KG1 (cell line): ENCODE results near the gene NBDY.
"Not testable (repeated sequence)": the region's sequence is repeated elsewhere in the genome, so short reads cannot be mapped to it uniquely, and the experiment has no call there.

ENCODE experiments used
- DNase-seq: peaks from one replicate; lab custom pipeline; 2025; lab: John Stamatoyannopoulos, UW

The NBDY gene

DNA sequence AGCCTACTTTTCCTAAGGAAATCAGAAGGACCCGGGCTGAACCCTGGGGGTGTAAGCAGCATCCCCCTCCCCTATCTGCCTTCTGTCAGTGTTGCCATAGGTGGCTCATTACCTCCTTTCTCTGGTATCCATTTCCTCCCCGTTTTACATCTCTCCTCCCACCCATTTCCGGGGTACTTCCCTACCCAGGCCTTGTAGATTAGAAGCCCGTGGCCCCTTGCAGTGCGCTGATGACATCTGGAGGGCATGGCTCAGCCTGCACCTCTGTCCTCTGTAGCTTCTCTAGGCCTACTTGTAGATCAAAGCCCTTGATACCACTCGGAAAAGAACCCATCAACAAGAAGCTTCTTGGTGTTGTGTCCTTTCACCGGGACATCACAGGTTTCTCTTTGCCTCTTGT is 71.8 kb downstream of the NBDY start:
- DNase-seq, result no peak

DNA sequence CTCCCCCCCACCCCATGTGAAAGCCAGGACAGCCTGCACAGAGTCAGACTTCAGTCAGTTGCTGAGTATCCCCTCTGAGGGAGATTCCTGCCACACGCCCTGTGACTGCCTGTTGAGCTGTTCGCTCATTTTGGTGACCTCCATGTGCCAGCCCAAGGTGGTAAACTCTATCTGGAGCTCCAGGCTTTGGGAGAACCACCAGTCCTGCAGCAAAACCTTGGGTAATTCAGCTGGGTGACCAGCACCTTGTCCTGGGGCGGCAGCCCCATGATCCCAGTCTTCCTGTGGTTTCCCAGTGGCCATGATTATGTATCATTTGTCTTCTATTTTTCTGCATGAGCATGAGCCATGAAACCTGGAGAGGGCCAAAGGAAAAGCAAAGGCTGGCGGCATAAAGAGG is 73.4 kb downstream of the NBDY start:
- no peak for DNase-seq

DNA sequence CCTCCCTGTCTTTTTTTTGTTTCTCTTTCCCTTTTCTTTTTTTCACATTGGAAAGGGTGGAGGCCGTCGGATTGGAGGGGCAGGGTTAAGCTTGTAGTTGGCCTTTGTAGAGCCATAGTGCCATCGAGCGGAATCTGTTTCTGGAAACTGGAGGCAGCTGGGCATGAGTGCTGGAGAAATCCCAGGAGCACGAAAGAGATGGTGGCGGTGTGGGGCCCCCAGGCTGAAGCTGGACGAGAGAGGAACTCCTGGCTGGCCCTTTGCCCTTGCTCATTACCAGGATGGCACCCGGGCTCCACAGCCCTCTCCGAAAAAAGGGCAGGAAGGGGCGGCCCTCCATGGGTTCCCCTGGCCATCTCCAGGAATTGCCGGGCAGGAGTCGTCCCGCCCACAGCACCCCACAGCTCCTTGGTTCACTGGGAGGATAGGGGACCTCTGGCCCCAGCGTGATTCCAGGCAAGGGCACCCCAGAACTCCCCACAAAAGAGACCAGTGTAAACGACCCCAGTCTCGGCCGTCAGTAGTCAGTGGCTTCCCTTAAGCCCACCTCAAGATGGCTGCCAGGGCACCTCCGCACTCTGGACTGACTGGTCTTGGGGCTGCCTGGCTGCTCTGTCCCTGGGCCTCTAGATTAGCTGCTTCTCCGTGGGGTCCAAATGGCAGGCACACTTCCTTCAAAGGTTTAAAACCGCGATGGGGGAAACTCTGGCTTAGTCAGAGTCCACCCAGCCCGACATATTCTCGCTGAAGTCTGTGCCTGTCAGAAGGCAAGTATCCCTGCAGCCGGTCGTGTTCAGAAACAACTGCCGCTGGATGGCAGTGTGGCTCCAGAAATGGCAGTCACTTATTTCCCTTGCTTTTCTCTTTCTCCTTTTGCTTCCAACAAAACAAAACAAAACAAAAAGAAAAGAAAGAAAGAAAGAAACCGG is 74.1 kb downstream of the NBDY start:
- DNase-seq, result no peak

DNA sequence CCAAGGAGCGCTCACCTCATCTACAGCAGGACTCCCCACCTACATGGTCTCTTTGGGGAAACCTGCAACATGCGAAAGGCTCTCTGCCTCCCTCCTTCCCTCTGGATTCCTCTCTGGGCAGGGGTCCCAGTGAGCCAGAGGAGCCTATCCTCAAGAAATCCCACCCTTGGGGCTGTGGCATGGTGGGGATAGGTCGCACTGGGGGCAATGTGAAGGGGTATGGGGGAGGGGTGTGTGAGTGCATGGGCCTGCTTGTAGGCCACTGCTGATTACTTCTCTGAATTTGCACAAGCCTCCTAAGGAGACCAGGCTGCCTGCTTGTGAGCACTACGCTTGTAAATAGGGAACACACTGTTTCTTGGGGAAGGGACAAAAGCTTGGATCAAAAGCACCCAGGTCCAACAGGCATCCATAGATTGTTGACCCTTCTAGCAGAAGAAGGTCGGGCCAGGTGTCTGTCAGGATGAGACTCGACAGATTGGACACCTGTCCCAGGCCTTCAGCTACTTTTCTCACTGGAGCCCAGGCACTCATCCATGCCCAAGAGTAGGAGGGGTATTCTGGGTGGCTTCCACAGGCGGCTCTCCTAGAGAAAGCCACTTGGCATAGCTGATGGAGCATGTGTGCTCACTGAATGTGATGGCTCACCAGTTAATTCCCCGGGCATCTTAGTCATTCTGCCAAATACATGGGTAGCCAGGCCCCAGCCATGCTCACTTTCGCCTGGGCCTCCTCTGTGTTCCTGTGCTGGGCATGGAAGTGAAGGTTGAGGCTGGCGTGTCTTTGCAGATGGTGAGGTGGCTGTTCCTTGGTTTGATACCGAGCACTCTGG is 75.0 kb downstream of the NBDY start:
- no peak for DNase-seq

DNA sequence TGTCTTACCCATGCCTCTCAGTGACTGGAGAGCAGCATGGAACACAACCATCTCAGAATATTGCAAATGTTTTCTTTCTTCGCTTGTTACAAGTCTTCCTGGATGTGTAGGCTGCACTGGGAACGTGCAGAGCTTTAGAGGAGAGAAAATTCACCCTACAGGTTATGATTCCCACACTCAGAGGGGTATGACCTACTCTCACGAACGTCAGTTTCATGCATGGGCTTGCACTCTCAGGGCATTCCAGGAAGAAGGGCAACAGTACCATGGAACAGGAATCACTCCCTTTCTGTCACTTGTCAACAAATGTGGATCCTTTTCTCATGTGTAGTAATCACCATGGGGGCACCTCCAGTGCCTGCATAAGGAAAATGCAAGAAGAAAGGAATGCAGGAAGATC is 75.8 kb downstream of the NBDY start:
- DNase-seq, result no peak

DNA sequence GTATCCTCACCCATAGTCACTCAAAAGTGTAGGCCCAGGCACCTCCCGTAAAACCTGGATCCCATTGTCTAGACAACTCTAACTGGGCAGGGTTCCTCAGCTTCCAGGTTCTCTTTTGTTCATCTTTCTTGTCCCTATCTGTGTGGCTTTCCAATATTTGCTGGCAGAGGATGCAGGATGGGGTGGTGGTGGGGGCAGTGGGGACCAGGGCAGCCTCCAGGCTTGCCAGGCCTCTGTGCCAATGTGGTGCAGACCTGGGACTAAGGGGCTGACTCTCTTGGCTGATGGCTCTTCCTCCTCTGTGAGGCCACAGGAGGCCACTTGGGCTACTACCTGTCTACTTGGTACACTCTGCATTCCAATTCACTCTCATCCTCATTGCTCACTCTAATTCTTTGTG is 76.4 kb downstream of the NBDY start:
- no peak for DNase-seq

DNA sequence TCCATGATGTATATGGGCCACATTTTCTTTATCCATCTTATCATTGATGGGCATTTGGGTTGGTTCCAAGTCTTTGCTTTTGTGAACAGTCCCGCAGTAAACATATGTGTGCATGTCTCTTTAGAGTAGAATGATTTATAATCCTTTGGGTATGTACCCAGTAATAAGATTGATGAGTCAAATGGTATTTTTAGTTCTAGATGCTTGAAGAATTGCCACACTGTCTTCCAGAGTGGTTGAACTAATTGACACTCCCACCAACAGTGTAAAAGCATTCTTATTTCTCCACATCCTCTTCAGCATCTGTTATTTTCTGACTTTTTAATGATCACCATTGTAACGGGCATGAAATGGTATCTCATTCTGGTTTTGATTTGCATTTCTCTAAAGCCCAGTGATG is 77.1 kb downstream of the NBDY start:
- not testable (repeated sequence) for DNase-seq

DNA sequence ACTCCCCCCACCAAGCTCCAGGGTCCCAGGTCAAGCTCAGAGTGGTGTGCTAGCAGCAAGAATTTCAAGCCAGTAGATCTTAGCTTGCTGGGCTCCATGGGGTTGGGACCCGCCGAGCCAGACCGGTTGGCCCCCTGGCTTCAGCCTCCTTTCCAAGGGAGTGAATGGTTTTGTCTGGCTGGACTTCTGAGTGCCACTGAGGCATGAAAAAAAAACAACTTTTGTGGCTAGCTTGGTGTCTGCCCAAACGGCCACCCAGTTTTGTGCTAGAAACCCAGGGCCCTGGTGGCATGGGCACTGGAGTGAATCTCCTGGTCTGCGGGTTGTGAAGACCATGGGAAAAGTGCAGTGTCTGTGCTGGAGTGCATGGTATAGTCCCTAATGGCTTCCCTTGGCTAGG is 82.6 kb downstream of the NBDY start:
- no peak for DNase-seq

DNA sequence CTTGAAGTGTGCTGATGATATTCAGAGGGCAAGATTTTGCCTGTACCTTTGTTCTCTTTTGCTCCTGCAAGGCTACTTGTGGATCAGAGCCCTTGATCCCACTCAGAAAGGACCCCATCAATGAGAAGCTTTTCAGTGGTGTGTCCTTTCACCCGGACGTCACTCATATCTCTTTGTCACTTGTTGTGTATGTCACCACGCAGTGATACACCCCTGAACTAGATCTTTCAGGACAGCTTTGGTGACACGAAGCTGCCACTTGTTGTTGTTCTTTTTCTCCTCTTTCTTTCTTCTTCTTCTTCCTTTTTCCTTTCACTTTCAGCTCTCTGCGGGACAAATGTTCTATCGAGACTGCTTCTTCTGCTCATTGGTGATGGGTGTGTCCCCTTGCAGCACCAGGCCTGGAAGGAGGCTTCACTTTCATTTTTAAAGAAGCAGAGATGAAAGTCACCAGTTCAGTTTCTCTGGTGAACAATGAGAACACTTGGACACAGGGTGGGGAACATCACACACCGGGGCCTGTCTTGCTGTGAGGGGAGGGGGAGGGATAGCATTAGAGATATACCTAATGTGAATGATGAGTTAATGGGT is 83.6 kb downstream of the NBDY start:
- DNase-seq, result no peak

DNA sequence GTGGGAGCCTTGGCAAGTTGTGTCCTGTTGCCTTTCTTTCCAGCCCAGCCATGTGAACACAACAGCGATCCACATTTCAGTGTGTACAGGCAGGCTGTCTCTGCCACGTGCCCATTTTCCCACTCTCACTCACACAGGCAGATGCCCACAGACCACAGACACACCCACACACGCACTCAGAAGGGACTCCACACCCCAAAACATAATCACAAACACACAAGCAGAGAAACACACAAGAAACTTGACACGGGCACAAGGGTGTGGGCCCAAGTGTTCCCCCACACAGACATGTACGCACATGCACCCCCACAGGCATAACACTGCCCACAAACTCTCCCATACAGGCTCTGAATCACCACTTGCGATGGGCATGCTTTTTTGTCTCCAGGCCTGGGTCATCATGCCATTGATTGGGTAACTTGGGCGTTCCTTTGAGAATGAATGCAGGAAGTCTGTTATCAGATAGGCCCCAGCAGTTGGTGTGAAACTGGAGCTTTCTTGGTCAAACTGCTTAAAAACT is 84.3 kb downstream of the NBDY start:
- DNase-seq, result no peak

DNA sequence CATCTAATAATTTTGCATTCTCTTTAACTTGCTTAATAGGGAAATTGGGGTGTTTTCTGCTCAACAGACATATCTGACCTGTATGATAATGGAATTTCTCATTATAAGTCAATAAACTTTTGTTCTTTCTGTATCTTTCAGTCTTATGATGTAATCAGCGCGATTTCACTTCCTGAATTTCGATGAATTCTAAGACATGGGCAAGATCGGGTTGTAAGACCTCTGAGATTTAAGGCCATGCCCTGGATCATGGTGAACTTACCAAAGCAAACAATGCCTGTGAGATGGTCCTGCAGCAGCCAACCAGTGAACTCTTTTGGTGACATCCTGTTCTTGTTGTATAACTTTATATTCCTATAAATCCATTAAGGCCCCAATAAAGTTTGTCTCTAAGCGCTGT is 88.1 kb downstream of the NBDY start:
- DNase-seq, result no peak

DNA sequence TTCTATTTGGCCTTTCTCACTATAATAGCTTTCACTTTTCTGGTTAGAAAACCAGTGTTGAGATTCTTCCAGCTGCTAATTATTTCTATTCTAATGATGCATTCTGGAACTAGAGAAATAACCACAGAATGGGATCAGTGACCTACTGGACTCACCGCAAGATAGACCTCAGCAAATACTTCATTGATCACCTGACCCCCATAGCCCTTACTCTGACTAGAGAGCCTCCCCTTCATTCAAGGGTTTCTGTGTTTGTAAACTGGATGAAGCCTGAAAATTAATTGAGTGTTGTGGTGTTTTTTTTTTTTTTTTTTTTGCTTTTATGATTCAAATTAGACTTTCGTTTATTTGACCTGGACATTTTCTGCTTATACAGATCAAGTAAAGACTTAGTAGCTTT is 97.0 kb downstream of the NBDY start:
- no peak for DNase-seq

DNA sequence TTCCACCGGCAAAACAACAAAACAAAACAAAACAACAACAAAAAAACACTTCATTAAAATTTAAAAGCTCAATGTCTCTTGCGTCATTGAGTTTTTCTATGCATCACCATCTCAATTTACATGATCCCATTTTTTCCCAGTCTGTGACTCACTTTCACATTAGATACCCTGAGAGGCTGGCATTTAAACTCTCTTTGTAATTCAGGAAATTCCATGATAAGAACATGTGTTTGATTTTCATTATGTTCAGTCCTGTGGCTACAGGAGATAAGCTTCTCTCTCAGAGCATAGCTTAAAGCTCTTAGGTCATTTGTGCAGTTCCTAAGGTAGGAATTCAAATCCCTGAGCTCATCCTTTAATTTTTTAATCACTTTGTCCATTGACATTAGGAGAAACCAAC is 104.6 kb downstream of the NBDY start:
- no peak for DNase-seq

DNA sequence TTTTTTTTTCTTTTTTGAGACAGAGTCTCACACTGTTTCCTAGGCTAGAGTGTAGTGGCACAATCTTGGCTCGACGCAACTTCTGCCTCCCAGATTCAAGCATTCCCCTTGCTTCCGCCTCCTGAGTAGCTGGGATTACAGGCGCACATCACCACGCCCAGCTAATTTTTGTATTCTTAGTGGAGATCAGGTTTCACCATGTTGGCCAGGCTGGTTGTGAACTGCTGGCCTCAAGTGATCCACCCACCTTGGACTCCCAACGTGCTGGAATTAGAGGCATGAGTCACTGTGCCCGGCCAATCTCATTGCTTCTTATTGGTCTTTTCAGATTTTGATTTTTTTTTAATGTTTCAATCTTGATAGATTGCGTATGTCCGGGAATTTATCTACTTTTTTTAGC is 124.4 kb downstream of the NBDY start:
- no peak for DNase-seq

DNA sequence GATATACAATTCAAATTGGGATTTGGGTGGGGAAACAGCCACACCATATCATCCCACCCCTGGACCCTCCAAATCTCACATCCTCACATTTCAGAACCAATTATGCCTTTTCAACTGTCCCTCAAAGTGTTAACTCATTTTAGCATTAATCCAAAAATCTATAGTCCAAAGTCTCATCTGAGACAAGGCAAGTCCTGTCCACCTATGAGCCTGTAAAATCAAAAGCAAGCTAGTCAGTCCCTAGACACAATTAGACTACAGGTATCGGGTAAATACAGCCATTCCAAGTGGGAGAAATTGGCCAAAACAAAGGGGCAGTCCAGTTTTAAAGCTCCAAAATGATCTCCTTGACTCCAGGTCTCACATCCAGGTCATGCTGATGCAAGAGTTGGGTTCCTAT is 128.0 kb downstream of the NBDY start:
- no peak for DNase-seq

DNA sequence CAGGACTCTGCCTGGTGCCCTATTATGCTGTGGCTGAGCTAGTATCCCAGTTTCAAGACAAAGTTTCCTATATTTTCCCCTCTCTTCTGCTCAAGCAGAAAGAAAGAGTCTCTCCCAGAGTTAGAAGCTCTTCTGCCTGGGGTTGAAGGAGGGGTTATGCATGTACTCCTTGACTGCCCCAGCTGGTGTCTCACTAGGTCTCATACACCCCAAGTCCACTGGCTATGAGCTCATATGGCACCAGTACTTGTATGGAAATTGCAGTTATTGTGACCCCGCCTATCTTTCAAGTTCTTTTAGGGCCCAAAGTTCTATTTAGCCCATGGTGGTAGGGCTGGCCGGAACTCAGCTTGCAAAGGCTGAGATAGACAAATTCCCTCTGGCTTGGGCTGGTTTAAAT is 131.8 kb downstream of the NBDY start:
- no peak for DNase-seq
